ENCODE results near the gene PDRG1. TPM values are rescaled to one million over a fixed set of nuclear protein-coding genes. Genes with fewer than 3 reads are reported as not detected.

Gene PDRG1
- total RNA-seq, 1 donor from 2014 or later = 20.6 TPM

DNA sequence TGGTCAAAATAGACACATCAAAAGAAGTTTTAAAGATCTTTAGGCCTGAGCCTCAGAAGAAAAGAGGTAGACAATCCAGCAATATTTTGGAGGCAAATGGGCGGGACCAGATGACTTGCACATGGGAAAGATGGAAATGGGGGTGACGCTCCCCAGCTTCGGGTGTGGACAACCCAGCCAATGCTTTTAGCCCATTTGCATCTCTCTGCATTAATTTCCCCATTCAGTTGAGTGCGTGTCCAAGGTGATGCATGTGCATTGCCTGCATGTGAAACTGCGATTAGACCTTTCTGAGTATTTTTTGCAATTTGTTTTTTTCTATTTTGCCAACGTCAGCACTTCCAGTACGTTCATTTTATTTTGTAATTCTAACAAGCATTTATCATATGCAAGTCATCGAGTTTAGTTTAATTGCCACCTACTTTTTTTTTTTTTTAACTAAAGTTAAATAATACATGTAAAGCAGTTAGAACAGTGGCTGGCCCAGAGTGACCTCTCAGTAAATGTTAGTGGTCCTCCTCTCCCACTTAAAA lies 24.2 kb downstream of the PDRG1 start:
- Histone ChIP-seq H3K4me2 (ENCODE audit: low read length) (no peak overlapping the region), H3K27ac (ENCODE audit: low read depth, low read length) (no peak overlapping the region), H3K9me3 (ENCODE audit: insufficient read depth, low read depth, low read length) (no peaks in the 10 kb centered on the region), H3K79me2 (ENCODE audit: insufficient read depth, low read length) (no peaks in the 10 kb centered on the region), H3K4me3 (ENCODE audit: insufficient read depth, low read depth, low read length) (no peak overlapping the region), H3K27me3 (ENCODE audit: insufficient read depth, low read length) (peaks cover 4% of the 10 kb centered on the region), H4K20me1 (ENCODE audit: insufficient read depth, low read length) (no peaks in the 10 kb centered on the region), H3K4me1 (ENCODE audit: insufficient read depth, low read length) (no peaks in the 10 kb centered on the region), H3K36me3 (ENCODE audit: insufficient read depth, low read length) (no peaks in the 10 kb centered on the region), H2AFZ (ENCODE audit: low read depth, low read length) (no peak overlapping the region), H3K9ac (ENCODE audit: low read length) (no peak overlapping the region)
- Mint-ChIP-seq H3K4me3 (ENCODE audit: unreplicated experiment) (no peak overlapping the region), H3K36me3 (ENCODE audit: low read depth, unreplicated experiment) (no peaks in the 10 kb centered on the region), H3K27me3 (ENCODE audit: low read depth, unreplicated experiment) (peaks cover 21% of the 10 kb centered on the region), H3K4me1 (ENCODE audit: low read depth, unreplicated experiment) (no peaks in the 10 kb centered on the region), H3K27ac (ENCODE audit: unreplicated experiment) (no peak overlapping the region), H3K9me3 (ENCODE audit: unreplicated experiment) (peaks cover 3% of the 10 kb centered on the region)
- TF ChIP-seq, protein P1, sequence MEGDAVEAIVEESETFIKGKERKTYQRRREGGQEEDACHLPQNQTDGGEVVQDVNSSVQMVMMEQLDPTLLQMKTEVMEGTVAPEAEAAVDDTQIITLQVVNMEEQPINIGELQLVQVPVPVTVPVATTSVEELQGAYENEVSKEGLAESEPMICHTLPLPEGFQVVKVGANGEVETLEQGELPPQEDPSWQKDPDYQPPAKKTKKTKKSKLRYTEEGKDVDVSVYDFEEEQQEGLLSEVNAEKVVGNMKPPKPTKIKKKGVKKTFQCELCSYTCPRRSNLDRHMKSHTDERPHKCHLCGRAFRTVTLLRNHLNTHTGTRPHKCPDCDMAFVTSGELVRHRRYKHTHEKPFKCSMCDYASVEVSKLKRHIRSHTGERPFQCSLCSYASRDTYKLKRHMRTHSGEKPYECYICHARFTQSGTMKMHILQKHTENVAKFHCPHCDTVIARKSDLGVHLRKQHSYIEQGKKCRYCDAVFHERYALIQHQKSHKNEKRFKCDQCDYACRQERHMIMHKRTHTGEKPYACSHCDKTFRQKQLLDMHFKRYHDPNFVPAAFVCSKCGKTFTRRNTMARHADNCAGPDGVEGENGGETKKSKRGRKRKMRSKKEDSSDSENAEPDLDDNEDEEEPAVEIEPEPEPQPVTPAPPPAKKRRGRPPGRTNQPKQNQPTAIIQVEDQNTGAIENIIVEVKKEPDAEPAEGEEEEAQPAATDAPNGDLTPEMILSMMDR (IDR thresholded peaks at IDR 0.05; ENCODE audit: insufficient read depth, low read depth, low read length) = no peak
- TF ChIP-seq EZH2 (IDR thresholded peaks at IDR 0.05; ENCODE audit: insufficient read depth, low read length) = no peak
- FAIRE-seq = no peak
- DNase-seq (ENCODE audit: low read depth) = no peak

DNA sequence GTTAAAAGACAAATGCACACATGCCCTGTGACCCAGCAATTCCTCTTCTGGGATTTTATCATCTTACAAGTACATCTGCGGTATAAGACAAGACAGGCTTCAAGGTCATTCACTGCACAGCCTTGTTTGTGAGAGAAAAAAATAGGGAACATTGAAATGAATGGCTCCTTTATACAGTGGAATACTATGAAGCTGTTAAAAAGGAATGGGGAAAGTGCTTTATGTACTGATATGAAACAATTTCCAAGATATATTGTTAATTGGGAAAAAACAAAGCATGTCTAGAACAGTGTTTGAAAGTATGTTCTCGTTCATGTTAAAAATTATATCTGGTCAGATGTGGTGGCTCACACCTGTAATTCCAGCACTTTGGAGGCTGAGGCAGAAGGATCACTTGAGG lies 25.4 kb downstream of the PDRG1 start:
- Histone ChIP-seq H3K4me1 (ENCODE audit: insufficient read depth, low read length) (no peaks in the 10 kb centered on the region), H3K27ac (ENCODE audit: low read depth, low read length) (no peak overlapping the region), H2AFZ (ENCODE audit: low read depth, low read length) (no peak overlapping the region), H3K4me3 (ENCODE audit: insufficient read depth, low read depth, low read length) (no peak overlapping the region), H3K27me3 (ENCODE audit: insufficient read depth, low read length) (peaks cover 4% of the 10 kb centered on the region), H3K36me3 (ENCODE audit: insufficient read depth, low read length) (no peaks in the 10 kb centered on the region), H3K9ac (ENCODE audit: low read length) (no peak overlapping the region), H3K79me2 (ENCODE audit: insufficient read depth, low read length) (no peaks in the 10 kb centered on the region), H3K9me3 (ENCODE audit: insufficient read depth, low read depth, low read length) (no peaks in the 10 kb centered on the region), H4K20me1 (ENCODE audit: insufficient read depth, low read length) (no peaks in the 10 kb centered on the region), H3K4me2 (ENCODE audit: low read length) (no peak overlapping the region)
- peaks cover 3% of the 10 kb centered on the region for H3K9me3 Mint-ChIP-seq (ENCODE audit: unreplicated experiment)
- FAIRE-seq (no peak), DNase-seq (ENCODE audit: low read depth) (no peak)
- TF ChIP-seq EZH2 (IDR thresholded peaks at IDR 0.05; ENCODE audit: insufficient read depth, low read length) = no peak
- TF ChIP-seq, protein P1 (IDR thresholded peaks at IDR 0.05; ENCODE audit: insufficient read depth, low read depth, low read length) = no peak
- H3K36me3 Mint-ChIP-seq (ENCODE audit: low read depth, unreplicated experiment) = no peaks in the 10 kb centered on the region
- no peak overlapping the region for H3K27ac Mint-ChIP-seq (ENCODE audit: unreplicated experiment)
- H3K4me3 Mint-ChIP-seq (ENCODE audit: unreplicated experiment) = no peak overlapping the region
- H3K4me1 Mint-ChIP-seq (ENCODE audit: low read depth, unreplicated experiment) = no peaks in the 10 kb centered on the region
- peaks cover 21% of the 10 kb centered on the region for H3K27me3 Mint-ChIP-seq (ENCODE audit: low read depth, unreplicated experiment)

DNA sequence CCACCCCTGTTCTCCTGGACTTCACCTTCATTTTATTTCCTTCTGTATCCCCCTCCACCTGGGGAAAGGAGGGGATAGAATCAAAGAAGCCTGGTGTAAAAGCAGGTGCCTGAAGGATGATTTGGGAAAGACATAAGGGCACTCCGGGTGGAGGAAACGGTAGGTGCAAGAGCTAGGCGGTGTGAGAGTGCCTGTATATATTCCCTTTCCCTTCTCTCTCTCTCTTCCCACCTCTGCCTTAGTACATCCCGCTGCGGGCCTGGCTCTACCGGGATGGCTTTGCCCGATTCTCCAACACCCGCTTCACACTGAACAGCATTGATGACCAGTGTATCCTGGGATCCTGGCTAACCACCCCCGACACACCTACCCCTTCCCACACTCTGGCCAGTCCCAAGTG lies 26.2 kb downstream of the PDRG1 start:
- Histone ChIP-seq H3K4me3 (ENCODE audit: insufficient read depth, low read depth, low read length) (no peak overlapping the region), H3K36me3 (ENCODE audit: insufficient read depth, low read length) (no peaks in the 10 kb centered on the region), H3K27ac (ENCODE audit: low read depth, low read length) (no peak overlapping the region), H3K4me1 (ENCODE audit: insufficient read depth, low read length) (no peaks in the 10 kb centered on the region), H3K27me3 (ENCODE audit: insufficient read depth, low read length) (peaks cover 4% of the 10 kb centered on the region), H3K9ac (ENCODE audit: low read length) (no peak overlapping the region), H3K4me2 (ENCODE audit: low read length) (no peak overlapping the region), H3K79me2 (ENCODE audit: insufficient read depth, low read length) (no peaks in the 10 kb centered on the region), H3K9me3 (ENCODE audit: insufficient read depth, low read depth, low read length) (no peaks in the 10 kb centered on the region), H4K20me1 (ENCODE audit: insufficient read depth, low read length) (no peaks in the 10 kb centered on the region), H2AFZ (ENCODE audit: low read depth, low read length) (no peak overlapping the region)
- Mint-ChIP-seq H3K27me3 (ENCODE audit: low read depth, unreplicated experiment) (peaks cover 19% of the 10 kb centered on the region), H3K36me3 (ENCODE audit: low read depth, unreplicated experiment) (no peaks in the 10 kb centered on the region), H3K9me3 (ENCODE audit: unreplicated experiment) (peaks cover 3% of the 10 kb centered on the region), H3K4me3 (ENCODE audit: unreplicated experiment) (no peak overlapping the region), H3K4me1 (ENCODE audit: low read depth, unreplicated experiment) (no peaks in the 10 kb centered on the region), H3K27ac (ENCODE audit: unreplicated experiment) (no peak overlapping the region)
- DNase-seq (ENCODE audit: low read depth) = no peak
- TF ChIP-seq, protein P1 (IDR thresholded peaks at IDR 0.05; ENCODE audit: insufficient read depth, low read depth, low read length) = no peak
- TF ChIP-seq EZH2 (IDR thresholded peaks at IDR 0.05; ENCODE audit: insufficient read depth, low read length) = no peak
- FAIRE-seq = no peak

Data from astrocyte (in vitro differentiated cells and primary cell).